SU-DHL-6 (cell line): ENCODE data around the gene DDX41.
"Not testable (repeated sequence)": the region's sequence is repeated elsewhere in the genome, so short reads cannot be mapped to it uniquely, and the experiment has no call there.

Experiments
- H2AFZ ChIP-seq: fragments of 200-600 bp; sonication (generic); 2 replicates; pipeline ENCODE4 v1.6.1; 2014; ENCODE audit warnings: low read depth, mild to moderate bottlenecking, moderate library complexity, mixed read lengths, antibody characterized with exemption, low read length; ENCODE audit not compliant: severe bottlenecking
- H3F3A ChIP-seq: fragments of 200-600 bp; shearing (Covaris generic); 2 replicates; pipeline ENCODE4 v1.6.0; 2016; ENCODE audit warnings: antibody characterized with exemption, mild to moderate bottlenecking; ENCODE audit not compliant: insufficient read depth
- H3K27ac ChIP-seq: fragments of 200-600 bp; sonication (generic); 2 replicates; pipeline ENCODE4 v1.5.1; 2016; ENCODE audit warnings: low read depth, mild to moderate bottlenecking, low read length, moderate library complexity, mixed read lengths
- H3K27me3 ChIP-seq: fragments of 200-600 bp; sonication (generic), shearing (Covaris generic); 2 replicates; pipeline ENCODE4 v1.6.0; 2014; ENCODE audit warnings: mild to moderate bottlenecking, low read length
- H3K36me3 ChIP-seq: fragments of 200-600 bp; sonication (generic); 2 replicates; pipeline ENCODE4 v1.6.1; 2014; ENCODE audit warnings: mild to moderate bottlenecking, low read length, mixed read lengths
- H3K4me2 ChIP-seq: fragments of 300-600, 200-600 bp; shearing (Covaris generic), sonication (generic); 2 replicates; pipeline ENCODE4 v1.6.0; 2014; ENCODE audit warnings: low read length, low read depth, mild to moderate bottlenecking; ENCODE audit not compliant: poor library complexity, severe bottlenecking
- H3K4me3 ChIP-seq: fragments of 200-600 bp; sonication (generic); 2 replicates; pipeline ENCODE4 v1.5.1; 2014; ENCODE audit warnings: antibody characterized with exemption, low read length, mild to moderate bottlenecking, mixed read lengths; ENCODE audit not compliant: insufficient read depth, poor library complexity, severe bottlenecking
- H3K79me2 ChIP-seq: fragments of 200-600 bp; sonication (generic); 2 replicates; pipeline ENCODE4 v1.6.1; 2014; ENCODE audit warnings: mild to moderate bottlenecking, low read length, moderate library complexity; ENCODE audit not compliant: insufficient read depth
- H3K9ac ChIP-seq: fragments of 200-600 bp; sonication (generic); 2 replicates; pipeline ENCODE4 v1.7.0; 2014; ENCODE audit warnings: mild to moderate bottlenecking, low read length
- H3K9me2 ChIP-seq: fragments of 200-600 bp; sonication (generic); replicated peaks from 2 replicates; pipeline ENCODE4 v1.6.1; 2014; ENCODE audit warnings: low read length; ENCODE audit not compliant: insufficient read depth
- H3K9me3 ChIP-seq: fragments of 200-600 bp; sonication (generic); 2 replicates; pipeline ENCODE4 v1.6.1; 2014; ENCODE audit warnings: low read length, mixed read lengths; ENCODE audit not compliant: insufficient read depth
- H4K20me1 ChIP-seq: fragments of 200-600 bp; sonication (generic); 2 replicates; pipeline ENCODE4 v1.6.1; 2014; ENCODE audit warnings: low read depth, mild to moderate bottlenecking, antibody characterized with exemption, low read length, moderate library complexity, mixed read lengths
- EZH2phosphoT487 ChIP-seq: fragments of 200-600 bp; sonication (generic), shearing (Covaris generic); conservative IDR thresholded peaks from 2 replicates; pipeline ENCODE4 v1.6.1; 2018; ENCODE audit warnings: mild to moderate bottlenecking, antibody characterized with exemption, low read length, moderate library complexity, mixed read lengths
- TF ChIP-seq, protein P1 (sequence below): fragments of 200-600 bp; sonication (generic); IDR thresholded peaks from one replicate; pipeline ENCODE4 v1.5.1; 2017; ENCODE audit warnings: antibody characterized with exemption, mild to moderate bottlenecking, low read length, moderate library complexity; ENCODE audit not compliant: insufficient read depth, poor library complexity, severe bottlenecking

Gene DDX41

DNA sequence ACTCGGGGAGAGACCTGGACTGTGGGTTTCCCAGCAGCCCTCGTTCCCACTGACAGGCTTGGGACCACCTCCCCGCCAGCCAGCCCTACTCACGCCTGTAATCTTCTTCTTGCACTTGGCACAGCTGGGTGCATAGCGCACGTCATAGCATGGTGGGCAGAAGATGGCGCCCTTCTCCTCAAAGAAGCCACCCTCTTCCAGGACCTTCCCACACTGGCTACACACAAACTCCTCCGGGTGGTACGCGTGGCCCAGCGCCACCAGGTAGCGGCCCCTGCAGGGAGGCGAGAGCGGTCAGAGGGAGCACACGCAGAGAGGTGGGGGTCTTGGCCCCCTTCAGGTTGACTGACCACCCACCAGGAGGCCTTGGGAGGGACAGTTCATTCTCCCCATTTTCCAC is 28.8 kb downstream of the DDX41 start:
- Histone ChIP-seq H3K36me3 (no peaks in the 10 kb centered on the region), H3F3A (no peaks in the 10 kb centered on the region), H2AFZ (no peak overlapping the region), H3K27me3 (no peaks in the 10 kb centered on the region), H3K9ac (no peak overlapping the region), H3K9me2 (no peaks in the 10 kb centered on the region), H3K27ac (no peak overlapping the region), H3K4me3 (no peak overlapping the region), H4K20me1 (no peaks in the 10 kb centered on the region), H3K9me3 (no peaks in the 10 kb centered on the region), H3K79me2 (no peaks in the 10 kb centered on the region), H3K4me2 (no peak overlapping the region)
- TF ChIP-seq, protein P1, sequence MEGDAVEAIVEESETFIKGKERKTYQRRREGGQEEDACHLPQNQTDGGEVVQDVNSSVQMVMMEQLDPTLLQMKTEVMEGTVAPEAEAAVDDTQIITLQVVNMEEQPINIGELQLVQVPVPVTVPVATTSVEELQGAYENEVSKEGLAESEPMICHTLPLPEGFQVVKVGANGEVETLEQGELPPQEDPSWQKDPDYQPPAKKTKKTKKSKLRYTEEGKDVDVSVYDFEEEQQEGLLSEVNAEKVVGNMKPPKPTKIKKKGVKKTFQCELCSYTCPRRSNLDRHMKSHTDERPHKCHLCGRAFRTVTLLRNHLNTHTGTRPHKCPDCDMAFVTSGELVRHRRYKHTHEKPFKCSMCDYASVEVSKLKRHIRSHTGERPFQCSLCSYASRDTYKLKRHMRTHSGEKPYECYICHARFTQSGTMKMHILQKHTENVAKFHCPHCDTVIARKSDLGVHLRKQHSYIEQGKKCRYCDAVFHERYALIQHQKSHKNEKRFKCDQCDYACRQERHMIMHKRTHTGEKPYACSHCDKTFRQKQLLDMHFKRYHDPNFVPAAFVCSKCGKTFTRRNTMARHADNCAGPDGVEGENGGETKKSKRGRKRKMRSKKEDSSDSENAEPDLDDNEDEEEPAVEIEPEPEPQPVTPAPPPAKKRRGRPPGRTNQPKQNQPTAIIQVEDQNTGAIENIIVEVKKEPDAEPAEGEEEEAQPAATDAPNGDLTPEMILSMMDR = no peak
- TF ChIP-seq EZH2phosphoT487 = no peak

DNA sequence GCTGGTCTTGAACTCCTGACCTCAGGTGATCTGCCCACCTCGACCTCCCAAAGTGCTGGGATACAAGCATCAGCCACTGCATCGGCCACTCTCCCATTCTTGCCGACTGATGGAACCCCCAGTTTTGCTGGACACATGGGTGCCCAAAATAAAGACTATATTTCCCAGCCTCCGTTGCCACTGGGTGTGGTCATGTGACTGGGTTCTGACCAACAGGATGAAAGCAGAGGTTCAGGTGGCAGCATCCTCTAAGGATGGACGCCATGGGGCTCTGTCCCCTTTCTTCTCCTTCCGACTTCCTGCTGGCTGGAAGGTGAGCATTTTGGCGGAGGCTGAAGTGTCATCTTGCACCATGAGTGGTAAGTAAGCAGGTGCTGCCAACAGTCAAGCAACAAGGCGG is 29.6 kb downstream of the DDX41 start:
- Histone ChIP-seq H3F3A (no peaks in the 10 kb centered on the region), H3K9me3 (no peaks in the 10 kb centered on the region), H3K36me3 (no peaks in the 10 kb centered on the region), H4K20me1 (no peaks in the 10 kb centered on the region), H3K27me3 (no peaks in the 10 kb centered on the region), H2AFZ (no peak overlapping the region), H3K79me2 (no peaks in the 10 kb centered on the region), H3K4me2 (no peak overlapping the region), H3K9ac (no peak overlapping the region), H3K9me2 (no peaks in the 10 kb centered on the region), H3K4me3 (no peak overlapping the region), H3K27ac (no peak overlapping the region)
- TF ChIP-seq EZH2phosphoT487 = no peak
- TF ChIP-seq, protein P1 = no peak

DNA sequence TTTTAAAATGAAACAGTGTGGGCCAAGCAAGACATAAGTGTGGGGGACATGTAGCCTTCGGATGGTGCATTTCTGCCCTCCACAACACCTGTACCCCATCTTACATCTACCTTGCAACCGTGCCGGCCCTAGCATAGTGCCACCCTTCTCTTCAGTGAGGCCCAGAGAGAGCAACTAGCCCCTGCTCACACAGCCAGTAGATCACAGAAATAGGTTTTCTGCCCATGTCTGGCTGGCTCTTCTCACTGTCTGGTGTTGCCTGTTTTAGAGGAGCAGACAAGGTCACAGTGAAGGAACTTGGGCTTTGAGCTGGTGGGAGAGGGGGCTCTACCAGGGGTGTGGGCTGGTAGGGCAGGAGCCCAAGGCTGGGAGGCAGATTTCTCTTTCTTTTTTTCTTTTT is 30.5 kb downstream of the DDX41 start:
- H3K9ac ChIP-seq = no peak overlapping the region
- no peak overlapping the region for H3K27ac ChIP-seq
- H3K4me2 ChIP-seq = no peak overlapping the region
- no peaks in the 10 kb centered on the region for H3K79me2 ChIP-seq
- no peak overlapping the region for H2AFZ ChIP-seq
- no peaks in the 10 kb centered on the region for H3F3A ChIP-seq
- H4K20me1 ChIP-seq = no peaks in the 10 kb centered on the region
- no peaks in the 10 kb centered on the region for H3K36me3 ChIP-seq
- H3K4me3 ChIP-seq = no peak overlapping the region
- H3K27me3 ChIP-seq = no peaks in the 10 kb centered on the region
- TF ChIP-seq, protein P1 = no peak
- no peak for TF ChIP-seq EZH2phosphoT487
- no peaks in the 10 kb centered on the region for H3K9me3 ChIP-seq
- H3K9me2 ChIP-seq = no peaks in the 10 kb centered on the region

DNA sequence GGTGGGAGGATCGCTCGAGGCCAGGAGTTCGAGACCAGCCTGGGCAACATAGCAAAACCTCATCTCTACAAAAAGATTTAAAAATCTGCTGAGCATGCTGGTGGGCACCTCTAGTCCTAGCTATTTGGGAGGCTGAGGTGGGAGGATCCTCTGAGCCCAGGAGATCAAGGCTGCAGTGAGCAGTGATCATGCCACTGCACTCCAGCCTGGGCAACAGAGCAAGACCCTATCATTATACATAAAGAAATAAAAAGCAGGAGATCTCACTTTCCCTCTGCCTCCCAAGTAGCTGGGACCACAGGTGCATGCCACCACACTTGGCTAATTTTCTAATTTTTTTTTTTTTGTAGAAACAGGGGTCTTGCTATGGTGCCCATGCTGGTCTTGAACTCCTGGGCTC is 31.0 kb downstream of the DDX41 start:
- not testable (repeated sequence) for H3K9ac ChIP-seq, H3K9me2 ChIP-seq, H3K27me3 ChIP-seq, H3K4me3 ChIP-seq, H3K27ac ChIP-seq, H2AFZ ChIP-seq, H3K4me2 ChIP-seq, H3F3A ChIP-seq, H3K9me3 ChIP-seq, H4K20me1 ChIP-seq, H3K79me2 ChIP-seq, H3K36me3 ChIP-seq
